Measurements from ENCODE around the gene ITGB3. TPM values are rescaled to one million over a fixed set of nuclear protein-coding genes. Genes with fewer than 3 reads are reported as not detected.

Gene ITGB3
- total and polyA plus RNA-seq, 2 experiments from 2014 or later: 3.5 to 7.2 TPM

DNA sequence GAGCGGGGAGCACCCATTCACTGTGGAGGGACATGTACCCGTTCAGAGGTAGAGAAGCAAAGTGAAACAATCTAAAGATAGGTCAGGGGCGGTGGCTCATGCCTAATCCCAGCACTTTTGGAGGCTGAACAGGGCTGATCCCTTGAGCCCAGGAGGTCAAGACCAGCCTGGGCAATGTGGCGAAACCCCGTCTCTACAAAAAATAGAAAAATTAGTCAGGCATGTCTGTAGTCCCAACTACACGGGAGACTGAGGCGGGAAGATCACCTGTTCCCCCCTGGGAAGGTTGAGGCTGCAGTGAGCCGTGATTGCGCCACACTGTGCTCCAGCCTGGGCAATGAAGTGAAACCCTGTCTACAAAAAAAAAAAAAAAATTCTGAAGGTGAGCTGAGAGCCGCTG is 22.8 kb upstream of the ITGB3 start:
- Histone ChIP-seq H3F3A (ENCODE audit: insufficient read depth) (peaks cover 16% of the 10 kb centered on the region), H3K9me3 (ENCODE audit: low read depth) (no peaks in the 10 kb centered on the region), H3K27me3 (replicated peaks; ENCODE audit: insufficient read depth) (no peaks in the 10 kb centered on the region), H3K79me2 (ENCODE audit: insufficient read depth) (no peaks in the 10 kb centered on the region), H3K4me2 (ENCODE audit: unreplicated experiment) (no peak overlapping the region), H3K27ac (no peak overlapping the region), H2AFZ (no peak overlapping the region), H3K36me3 (ENCODE audit: low read depth) (no peaks in the 10 kb centered on the region), H3K4me3 (no peak overlapping the region), H4K20me1 (ENCODE audit: insufficient read depth) (no peaks in the 10 kb centered on the region), H3K9me2 (ENCODE audit: insufficient read depth) (no peaks in the 10 kb centered on the region), H3K4me1 (ENCODE audit: insufficient read depth) (peaks cover 12% of the 10 kb centered on the region), H3K9ac (no peak overlapping the region)
- in situ Hi-C loops (cut with MboI): loop anchor here (10.0 kb wide), 1 partner anchor 84 kb away; no protein-coding TSS in a partner anchor
- TF ChIP-seq EZH2phosphoT487 (IDR thresholded peaks at IDR 0.05; ENCODE audit: insufficient read depth, low read depth) (no peak), EZH2 (IDR thresholded peaks at IDR 0.05; ENCODE audit: insufficient read depth, poor library complexity, severe bottlenecking) (no peak)
- DNase-seq: no peak
- 90 to 92% methylated on average over 10 of the region's 10 CpGs for WGBS, 2 experiments (ENCODE audit: low coverage in 1 of 2, low lambda C conversion rate in 2 of 2, missing lambda C conversion rate in 2 of 2)

DNA sequence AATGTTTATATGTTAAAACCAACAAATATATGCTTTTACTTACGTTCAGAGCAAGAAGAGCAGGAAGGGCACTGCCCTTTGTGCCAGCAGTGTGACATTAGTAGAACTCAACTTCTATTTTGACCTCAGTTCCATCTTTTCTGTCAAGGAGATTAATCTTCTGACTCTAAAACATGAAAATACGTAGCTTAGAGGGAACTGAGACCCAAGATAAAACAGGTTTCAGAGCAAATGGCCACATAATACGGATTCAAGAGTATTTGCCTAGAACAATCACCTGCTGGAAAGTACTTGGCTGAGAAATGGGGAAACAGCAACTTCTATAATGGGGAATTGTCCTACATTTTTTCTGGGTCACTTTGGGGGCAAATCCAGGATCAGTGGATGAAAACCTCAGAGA is 22.3 kb upstream of the ITGB3 start:
- H3K79me2 ChIP-seq (ENCODE audit: insufficient read depth): no peaks in the 10 kb centered on the region
- H3K4me3 ChIP-seq: no peak overlapping the region
- no peaks in the 10 kb centered on the region for H4K20me1 ChIP-seq (ENCODE audit: insufficient read depth)
- H3K4me2 ChIP-seq (ENCODE audit: unreplicated experiment): no peak overlapping the region
- no peak for DNase-seq
- peaks cover 7% of the 10 kb centered on the region for H3K4me1 ChIP-seq (ENCODE audit: insufficient read depth)
- in situ Hi-C loops (cut with MboI): loop anchor here (10.0 kb wide), 1 partner anchor 83 kb away; no protein-coding TSS in a partner anchor
- H2AFZ ChIP-seq: no peak overlapping the region
- H3K27ac ChIP-seq: no peak overlapping the region
- peaks cover 12% of the 10 kb centered on the region for H3F3A ChIP-seq (ENCODE audit: insufficient read depth)
- no peak overlapping the region for H3K9ac ChIP-seq
- WGBS, 2 experiments (ENCODE audit: low coverage in 1 of 2, low lambda C conversion rate in 2 of 2, missing lambda C conversion rate in 2 of 2): 97% methylated on average over 3 of the region's 3 CpGs
- H3K9me3 ChIP-seq (ENCODE audit: low read depth): no peaks in the 10 kb centered on the region
- H3K9me2 ChIP-seq (ENCODE audit: insufficient read depth): no peaks in the 10 kb centered on the region
- no peaks in the 10 kb centered on the region for H3K27me3 ChIP-seq (replicated peaks; ENCODE audit: insufficient read depth)
- no peaks in the 10 kb centered on the region for H3K36me3 ChIP-seq (ENCODE audit: low read depth)
- TF ChIP-seq EZH2 (IDR thresholded peaks at IDR 0.05; ENCODE audit: insufficient read depth, poor library complexity, severe bottlenecking) (no peak), EZH2phosphoT487 (IDR thresholded peaks at IDR 0.05; ENCODE audit: insufficient read depth, low read depth) (no peak)

DNA sequence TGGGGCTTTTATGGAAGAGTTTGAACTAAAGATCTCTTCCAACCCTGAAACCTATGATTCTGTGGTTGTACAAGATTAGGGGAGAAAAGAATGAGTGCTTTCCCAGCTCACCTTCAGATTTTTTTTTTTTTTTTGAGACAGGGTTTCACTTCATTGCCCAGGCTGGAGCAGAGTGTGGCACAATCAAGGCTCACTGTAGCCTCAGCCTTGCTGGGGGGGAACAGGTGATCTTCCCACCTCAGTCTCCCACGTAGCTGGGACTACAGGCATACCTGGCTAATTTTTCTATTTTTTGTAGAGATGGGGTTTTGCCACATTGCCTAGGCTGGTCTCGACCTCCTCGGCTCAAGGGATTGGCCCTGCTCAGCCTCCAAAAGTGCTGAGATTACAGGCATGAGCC is 21.8 kb upstream of the ITGB3 start:
- H3K9me2 ChIP-seq (ENCODE audit: insufficient read depth): no peaks in the 10 kb centered on the region
- DNase-seq: no peak
- H3K27me3 ChIP-seq (replicated peaks; ENCODE audit: insufficient read depth): no peaks in the 10 kb centered on the region
- no peaks in the 10 kb centered on the region for H3K79me2 ChIP-seq (ENCODE audit: insufficient read depth)
- in situ Hi-C loops (cut with MboI): loop anchor here (10.0 kb wide), 1 partner anchor 83 kb away; no protein-coding TSS in a partner anchor
- no peaks in the 10 kb centered on the region for H3K36me3 ChIP-seq (ENCODE audit: low read depth)
- H4K20me1 ChIP-seq (ENCODE audit: insufficient read depth): no peaks in the 10 kb centered on the region
- peaks cover 9% of the 10 kb centered on the region for H3F3A ChIP-seq (ENCODE audit: insufficient read depth)
- no peak overlapping the region for H3K9ac ChIP-seq
- 95 to 97% methylated on average over 3 of the region's 3 CpGs for WGBS, 2 experiments (ENCODE audit: low coverage in 1 of 2, low lambda C conversion rate in 2 of 2, missing lambda C conversion rate in 2 of 2)
- H2AFZ ChIP-seq: no peak overlapping the region
- no peak overlapping the region for H3K4me2 ChIP-seq (ENCODE audit: unreplicated experiment)
- H3K4me1 ChIP-seq (ENCODE audit: insufficient read depth): peaks cover 7% of the 10 kb centered on the region
- H3K4me3 ChIP-seq: no peak overlapping the region
- no peaks in the 10 kb centered on the region for H3K9me3 ChIP-seq (ENCODE audit: low read depth)
- TF ChIP-seq EZH2 (IDR thresholded peaks at IDR 0.05; ENCODE audit: insufficient read depth, poor library complexity, severe bottlenecking) (no peak), EZH2phosphoT487 (IDR thresholded peaks at IDR 0.05; ENCODE audit: insufficient read depth, low read depth) (no peak)
- no peak overlapping the region for H3K27ac ChIP-seq

DNA sequence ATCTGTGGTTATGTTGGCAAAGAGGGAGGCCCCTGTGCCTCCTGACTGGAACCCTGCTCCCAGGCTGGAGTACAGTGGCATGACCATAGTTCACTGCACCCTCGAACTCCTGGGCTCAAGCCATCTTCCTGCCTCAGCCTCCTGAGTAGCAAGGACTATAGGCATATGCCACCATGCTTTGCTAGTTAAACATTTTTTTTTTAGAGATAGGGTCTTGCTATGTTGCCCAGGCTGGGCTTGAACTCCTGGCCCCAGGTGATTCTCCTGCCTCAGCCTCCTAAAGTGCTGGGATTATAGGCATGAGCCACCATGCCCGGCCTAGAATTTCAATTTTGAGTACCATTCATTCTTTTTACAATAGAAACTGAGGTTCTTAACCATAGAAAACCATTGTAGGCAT is 21.2 kb upstream of the ITGB3 start:
- DNase-seq: no peak
- Histone ChIP-seq H2AFZ (no peak overlapping the region), H3K79me2 (ENCODE audit: insufficient read depth) (no peaks in the 10 kb centered on the region), H3F3A (ENCODE audit: insufficient read depth) (peaks cover 9% of the 10 kb centered on the region), H3K27ac (no peak overlapping the region), H3K9me2 (ENCODE audit: insufficient read depth) (no peaks in the 10 kb centered on the region), H3K4me2 (ENCODE audit: unreplicated experiment) (no peak overlapping the region), H3K27me3 (replicated peaks; ENCODE audit: insufficient read depth) (no peaks in the 10 kb centered on the region), H4K20me1 (ENCODE audit: insufficient read depth) (no peaks in the 10 kb centered on the region), H3K9me3 (ENCODE audit: low read depth) (no peaks in the 10 kb centered on the region), H3K4me1 (ENCODE audit: insufficient read depth) (peaks cover 7% of the 10 kb centered on the region), H3K36me3 (ENCODE audit: low read depth) (no peaks in the 10 kb centered on the region), H3K4me3 (no peak overlapping the region), H3K9ac (no peak overlapping the region)
- TF ChIP-seq EZH2phosphoT487 (IDR thresholded peaks at IDR 0.05; ENCODE audit: insufficient read depth, low read depth): no peak
- no peak for TF ChIP-seq EZH2 (IDR thresholded peaks at IDR 0.05; ENCODE audit: insufficient read depth, poor library complexity, severe bottlenecking)
- in situ Hi-C loops (cut with MboI): loop anchor here (10.0 kb wide), 1 partner anchor 82 kb away; no protein-coding TSS in a partner anchor
- WGBS, 2 experiments (ENCODE audit: low coverage in 1 of 2, low lambda C conversion rate in 2 of 2, missing lambda C conversion rate in 2 of 2): 90 to 100% methylated on average over 2 of the region's 2 CpGs

DNA sequence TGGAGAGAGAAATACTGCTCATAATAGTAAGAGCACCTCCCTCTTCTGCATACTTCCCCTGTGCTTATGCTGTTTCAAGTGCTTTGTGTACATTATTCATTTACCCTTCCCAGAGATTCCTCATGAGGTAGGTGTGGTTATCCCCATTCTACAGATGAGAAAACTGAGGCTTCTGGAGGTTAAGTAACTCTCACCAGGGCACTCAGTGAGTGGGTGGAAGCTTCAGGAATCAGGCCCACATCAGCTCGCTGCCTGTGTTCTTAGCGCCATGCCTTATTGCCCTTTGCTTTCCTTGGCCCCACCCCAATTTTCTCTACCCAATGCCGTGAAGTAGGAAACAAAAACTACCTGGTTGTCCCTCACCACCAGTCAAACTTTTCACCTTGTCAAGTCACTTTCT is 18.1 kb upstream of the ITGB3 start:
- no peak overlapping the region for H3K4me3 ChIP-seq
- H2AFZ ChIP-seq: no peak overlapping the region
- TF ChIP-seq EZH2 (IDR thresholded peaks at IDR 0.05; ENCODE audit: insufficient read depth, poor library complexity, severe bottlenecking) (no peak), EZH2phosphoT487 (IDR thresholded peaks at IDR 0.05; ENCODE audit: insufficient read depth, low read depth) (no peak)
- H3F3A ChIP-seq (ENCODE audit: insufficient read depth): peaks cover 15% of the 10 kb centered on the region
- H3K4me2 ChIP-seq (ENCODE audit: unreplicated experiment): no peak overlapping the region
- H3K4me1 ChIP-seq (ENCODE audit: insufficient read depth): peaks cover 12% of the 10 kb centered on the region
- in situ Hi-C loops (cut with MboI): loop anchor here (10.0 kb wide), 1 partner anchor 79 kb away; no protein-coding TSS in a partner anchor
- no peak overlapping the region for H3K27ac ChIP-seq
- H3K27me3 ChIP-seq (replicated peaks; ENCODE audit: insufficient read depth): no peaks in the 10 kb centered on the region
- no peaks in the 10 kb centered on the region for H3K9me2 ChIP-seq (ENCODE audit: insufficient read depth)
- H3K79me2 ChIP-seq (ENCODE audit: insufficient read depth): no peaks in the 10 kb centered on the region
- 96 to 97% methylated on average over 3 of the region's 3 CpGs for WGBS, 2 experiments (ENCODE audit: low coverage in 1 of 2, low lambda C conversion rate in 2 of 2, missing lambda C conversion rate in 2 of 2)
- no peaks in the 10 kb centered on the region for H4K20me1 ChIP-seq (ENCODE audit: insufficient read depth)
- no peak overlapping the region for H3K9ac ChIP-seq
- DNase-seq: no peak
- H3K9me3 ChIP-seq (ENCODE audit: low read depth): no peaks in the 10 kb centered on the region
- no peaks in the 10 kb centered on the region for H3K36me3 ChIP-seq (ENCODE audit: low read depth)

All from GM23248 (cell line).